PFSK-1 (cell line): ENCODE data around the gene KTN1.

Experiments used
- FOXP2 ChIP-seq: optimal IDR thresholded peaks from 2 replicates; pipeline ENCODE3; 2011; ENCODE audit warnings: borderline replicate concordance, control low read depth, inconsistent platforms; ENCODE audit not compliant: insufficient read depth; ENCODE audit errors: extremely low read length, extremely low read depth
- POLR2AphosphoS5 ChIP-seq: IDR thresholded peaks from 2 replicates; pipeline ENCODE4 v1.6.1; 2012; ENCODE audit warnings: low read depth, mild to moderate bottlenecking, control low read depth, low read length, moderate library complexity
- SIN3A ChIP-seq: IDR thresholded peaks from 2 replicates; pipeline ENCODE4 v1.6.1; 2012; ENCODE audit warnings: mild to moderate bottlenecking, low read length, moderate library complexity, borderline replicate concordance; ENCODE audit not compliant: insufficient read depth
- TAF1 ChIP-seq: IDR thresholded peaks from 2 replicates; pipeline ENCODE4 v1.6.1; 2012; ENCODE audit warnings: low read length, control low read depth, borderline replicate concordance; ENCODE audit not compliant: insufficient read depth
- TF ChIP-seq, protein P1 (sequence below), 2 experiments: IDR thresholded peaks; 2 replicates each; pipeline versions ENCODE4 v1.6.1 to v1.8.0; 2011 to 2012; ENCODE audit warnings: low read depth in 2 of 2, low read length in 2 of 2, control low read depth in 1 of 2, inconsistent platforms in 1 of 2, mild to moderate bottlenecking in 1 of 2, moderate library complexity in 1 of 2; ENCODE audit not compliant: insufficient read depth in 1 of 2

KTN1 gene

DNA sequence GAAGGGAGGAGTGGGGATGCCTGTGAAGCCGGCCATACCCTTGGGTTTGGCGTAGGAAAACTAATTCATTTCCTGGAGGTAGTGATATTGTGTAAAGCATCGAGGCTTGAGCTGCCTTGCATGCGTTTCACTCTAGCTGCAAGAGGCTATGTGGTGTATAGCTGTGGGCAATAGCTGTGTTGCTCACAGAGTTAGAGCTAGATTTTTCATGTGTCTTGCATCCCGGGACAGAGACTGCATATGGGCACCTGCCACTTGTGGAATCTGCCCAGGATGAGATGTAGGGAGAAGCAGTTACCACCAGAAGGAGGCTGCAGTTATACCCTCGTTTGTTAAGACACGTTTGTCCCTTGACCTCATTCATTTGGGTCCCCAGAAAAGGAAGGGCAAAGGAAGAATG, 106.7 kb downstream of the KTN1 start:
- TF ChIP-seq, protein P1, sequence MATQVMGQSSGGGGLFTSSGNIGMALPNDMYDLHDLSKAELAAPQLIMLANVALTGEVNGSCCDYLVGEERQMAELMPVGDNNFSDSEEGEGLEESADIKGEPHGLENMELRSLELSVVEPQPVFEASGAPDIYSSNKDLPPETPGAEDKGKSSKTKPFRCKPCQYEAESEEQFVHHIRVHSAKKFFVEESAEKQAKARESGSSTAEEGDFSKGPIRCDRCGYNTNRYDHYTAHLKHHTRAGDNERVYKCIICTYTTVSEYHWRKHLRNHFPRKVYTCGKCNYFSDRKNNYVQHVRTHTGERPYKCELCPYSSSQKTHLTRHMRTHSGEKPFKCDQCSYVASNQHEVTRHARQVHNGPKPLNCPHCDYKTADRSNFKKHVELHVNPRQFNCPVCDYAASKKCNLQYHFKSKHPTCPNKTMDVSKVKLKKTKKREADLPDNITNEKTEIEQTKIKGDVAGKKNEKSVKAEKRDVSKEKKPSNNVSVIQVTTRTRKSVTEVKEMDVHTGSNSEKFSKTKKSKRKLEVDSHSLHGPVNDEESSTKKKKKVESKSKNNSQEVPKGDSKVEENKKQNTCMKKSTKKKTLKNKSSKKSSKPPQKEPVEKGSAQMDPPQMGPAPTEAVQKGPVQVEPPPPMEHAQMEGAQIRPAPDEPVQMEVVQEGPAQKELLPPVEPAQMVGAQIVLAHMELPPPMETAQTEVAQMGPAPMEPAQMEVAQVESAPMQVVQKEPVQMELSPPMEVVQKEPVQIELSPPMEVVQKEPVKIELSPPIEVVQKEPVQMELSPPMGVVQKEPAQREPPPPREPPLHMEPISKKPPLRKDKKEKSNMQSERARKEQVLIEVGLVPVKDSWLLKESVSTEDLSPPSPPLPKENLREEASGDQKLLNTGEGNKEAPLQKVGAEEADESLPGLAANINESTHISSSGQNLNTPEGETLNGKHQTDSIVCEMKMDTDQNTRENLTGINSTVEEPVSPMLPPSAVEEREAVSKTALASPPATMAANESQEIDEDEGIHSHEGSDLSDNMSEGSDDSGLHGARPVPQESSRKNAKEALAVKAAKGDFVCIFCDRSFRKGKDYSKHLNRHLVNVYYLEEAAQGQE (IDR thresholded peaks at IDR 0.05; ENCODE audit: insufficient read depth in 1 of 2, low read depth in 2 of 2, low read length in 2 of 2) = no peak
- no peak for TF ChIP-seq SIN3A
- no peak for TF ChIP-seq POLR2AphosphoS5
- TF ChIP-seq TAF1 = no peak
- TF ChIP-seq FOXP2 = no peak

DNA sequence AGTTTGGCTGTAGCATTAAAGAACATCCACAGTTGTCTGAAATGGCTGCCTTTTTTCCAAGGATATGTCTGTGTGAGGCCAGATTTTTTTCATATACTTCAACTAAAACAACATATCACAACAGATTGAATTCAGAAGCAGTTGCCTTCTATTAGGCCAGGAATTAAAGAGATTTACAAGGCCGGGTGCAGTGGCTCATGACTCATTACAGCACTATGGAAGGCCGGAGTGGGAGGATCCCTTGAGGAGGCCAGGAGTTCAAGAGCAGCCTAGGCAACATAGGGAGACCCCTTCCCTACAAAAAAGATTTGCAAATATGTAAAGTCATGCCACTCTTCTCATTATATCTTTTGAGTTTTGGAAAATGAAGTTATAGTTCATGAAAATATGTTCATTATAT, 108.6 kb downstream of the KTN1 start:
- TF ChIP-seq, protein P1 (IDR thresholded peaks at IDR 0.05; ENCODE audit: insufficient read depth in 1 of 2, low read depth in 2 of 2, low read length in 2 of 2) = no peak
- TF ChIP-seq SIN3A (no peak), FOXP2 (no peak), POLR2AphosphoS5 (no peak), TAF1 (no peak)

DNA sequence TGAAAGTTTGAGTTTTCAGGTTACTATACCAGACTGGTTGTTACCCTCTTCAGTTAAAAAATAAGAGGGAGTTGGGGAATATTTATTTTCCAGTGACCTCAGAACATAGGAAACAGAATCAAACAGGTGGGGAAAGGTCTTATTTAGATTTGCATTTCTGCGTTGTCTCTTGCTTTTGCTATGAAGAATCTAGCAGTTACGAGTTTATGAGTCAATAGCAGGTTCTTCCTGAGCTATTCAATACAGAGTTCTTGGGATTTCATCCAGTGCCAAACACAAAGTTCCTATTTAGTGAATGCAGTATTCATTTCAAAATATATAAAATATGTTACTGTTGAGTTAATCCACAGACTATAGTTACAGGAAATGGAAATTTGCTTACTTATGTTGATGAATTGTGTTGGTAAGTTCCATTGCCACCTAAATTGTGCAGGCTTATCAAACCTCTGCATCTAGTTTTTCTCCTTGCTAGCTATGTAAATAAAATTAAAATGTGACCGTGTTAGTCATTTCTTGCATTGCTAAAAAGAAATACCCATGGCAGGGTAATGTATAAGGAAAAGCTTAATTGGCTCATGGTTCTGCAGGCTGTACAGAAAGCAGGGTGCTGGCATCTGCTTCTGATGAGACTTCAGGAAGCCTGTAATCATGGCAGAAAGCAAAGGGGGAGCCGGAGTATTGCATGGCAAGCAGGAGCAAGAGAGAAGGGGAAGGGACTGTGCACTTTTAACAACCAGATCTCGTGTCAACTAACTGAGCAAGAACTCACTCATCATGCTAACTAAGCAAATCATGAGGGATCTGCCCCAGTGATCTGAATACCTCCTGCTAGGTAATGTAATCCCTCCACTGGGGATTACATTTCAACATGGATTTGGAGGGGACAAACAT, 110.2 kb downstream of the KTN1 start:
- TF ChIP-seq FOXP2 (no peak), TAF1 (no peak), POLR2AphosphoS5 (no peak), SIN3A (no peak)
- TF ChIP-seq, protein P1 (IDR thresholded peaks at IDR 0.05; ENCODE audit: insufficient read depth in 1 of 2, low read depth in 2 of 2, low read length in 2 of 2) = no peak

- TF ChIP-seq TAF1 = no peak
- no peak for TF ChIP-seq SIN3A
- no peak for TF ChIP-seq POLR2AphosphoS5
- no peak for TF ChIP-seq FOXP2
- TF ChIP-seq, protein P1 (IDR thresholded peaks at IDR 0.05; ENCODE audit: insufficient read depth in 1 of 2, low read depth in 2 of 2, low read length in 2 of 2) = no peak
Measured at GRCh38 chr14:55691659-55692058, 111.7 kb downstream of the KTN1 start.
